T-helper 17 cell (primary cell): ENCODE data around the gene DISC1. TPM values are rescaled to one million over a fixed set of nuclear protein-coding genes. Genes with fewer than 3 reads are reported as not detected.

Source experiments
- ATAC-seq: fragments of 150-1000 bp; cut with Tn5 transposase; 2 replicates; pipeline ENCODE4 v1.10.0; 2021; ENCODE audit warnings: mild to moderate bottlenecking, moderate library complexity
- DNase-seq, 3 donors: peaks; one replicate each; pipeline versions ENCODE4 v3.0.0 to v3.0.0-alpha.2; 2020 to 2021
- H3K9me3 ChIP-seq: one replicate; pipeline ENCODE4 v1.7.0; 2013; ENCODE audit warnings: low read length, mild to moderate bottlenecking; ENCODE audit not compliant: control insufficient read depth, poor library complexity, severe bottlenecking
- H3K27ac Mint-ChIP-seq: one replicate; pipeline ENCODE4 v1.8.0; 2022; ENCODE audit warnings: mild to moderate bottlenecking, moderate library complexity, mixed read lengths
- H3K27me3 Mint-ChIP-seq: one replicate; pipeline ENCODE4 v1.8.0; 2022; ENCODE audit warnings: mixed read lengths
- H3K36me3 Mint-ChIP-seq: one replicate; pipeline ENCODE4 v1.8.0; 2022; ENCODE audit warnings: low read depth, mixed read lengths
- H3K4me1 Mint-ChIP-seq: one replicate; pipeline ENCODE4 v1.8.0; 2022; ENCODE audit warnings: mild to moderate bottlenecking, mixed read lengths
- H3K4me3 Mint-ChIP-seq: one replicate; pipeline ENCODE4 v1.8.0; 2022; ENCODE audit warnings: mild to moderate bottlenecking, moderate library complexity, mixed read lengths
- total RNA-seq, 4 donors: library from RNA in 2 of 4; stranded (reverse) in 2 of 4; gene quantifications; one replicate each; pipeline ENCODE4 v1.2.3 and lab custom pipeline; 2022 to 2026

DISC1 gene
- total RNA-seq, 2 donors from 2014 or later = 16.2 to 17.4 TPM

DNA sequence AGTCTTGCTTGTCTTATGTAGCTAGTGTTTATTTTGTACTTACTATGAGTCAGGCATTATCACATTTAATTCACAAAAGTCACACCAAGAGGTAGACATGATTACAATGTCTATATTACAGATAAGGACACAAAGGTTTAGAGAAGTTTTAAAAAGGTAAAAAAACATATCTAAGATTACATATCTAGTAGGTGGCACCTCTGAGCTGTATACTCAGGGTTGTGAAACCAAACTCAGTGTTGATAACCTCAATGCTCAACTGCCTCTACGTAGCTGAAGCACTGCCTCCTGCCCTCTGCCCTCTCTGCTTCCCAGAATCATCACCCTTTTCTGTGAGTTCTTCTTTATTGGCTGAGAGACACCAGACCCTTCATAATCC, 431.3 kb downstream of the DISC1 start:
- Mint-ChIP-seq H3K4me3 (no peak overlapping the region), H3K27ac (no peak overlapping the region), H3K4me1 (no peaks in the 10 kb centered on the region), H3K27me3 (peaks cover 5% of the 10 kb centered on the region), H3K36me3 (peaks cover 3% of the 10 kb centered on the region)
- ATAC-seq = no peak
- DNase-seq = no peak
- H3K9me3 ChIP-seq = no peaks in the 10 kb centered on the region

DNA sequence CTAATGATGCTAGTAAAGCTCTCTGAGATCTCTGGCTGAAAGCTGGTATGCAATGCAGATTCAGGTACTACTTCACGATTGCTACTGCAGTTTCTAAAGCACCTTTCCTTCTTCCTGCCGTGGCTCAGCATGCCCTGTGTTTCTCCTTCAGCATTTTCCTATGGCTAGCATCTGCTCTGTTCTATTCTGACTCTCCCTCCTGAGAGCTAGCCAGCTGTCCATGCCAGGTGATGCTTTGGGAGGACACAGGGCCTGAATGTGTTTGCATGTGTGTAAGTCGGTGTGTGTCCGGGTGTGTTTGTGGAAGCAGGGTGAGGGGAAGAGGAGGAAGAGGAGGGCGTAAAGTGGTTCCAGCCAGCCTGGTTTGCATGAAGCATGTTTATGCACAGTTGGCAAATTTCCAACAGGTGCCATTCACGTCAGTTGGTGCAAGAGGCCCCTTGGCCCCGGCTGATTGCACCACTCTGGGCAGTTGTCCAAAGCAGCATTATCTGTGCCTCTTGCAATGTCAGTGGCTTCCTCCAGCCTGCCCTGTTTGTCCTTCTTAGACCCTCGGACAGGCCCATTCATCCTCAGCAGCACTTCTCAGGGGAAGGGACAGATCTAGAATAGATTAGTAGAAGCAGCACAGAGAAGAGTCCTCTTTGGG, 433.3 kb downstream of the DISC1 start:
- ATAC-seq (no peak), DNase-seq (no peak)
- Mint-ChIP-seq H3K4me3 (no peak overlapping the region), H3K27me3 (peaks cover 7% of the 10 kb centered on the region), H3K4me1 (no peaks in the 10 kb centered on the region), H3K36me3 (peaks cover 3% of the 10 kb centered on the region), H3K27ac (no peak overlapping the region)
- H3K9me3 ChIP-seq = no peaks in the 10 kb centered on the region

DNA sequence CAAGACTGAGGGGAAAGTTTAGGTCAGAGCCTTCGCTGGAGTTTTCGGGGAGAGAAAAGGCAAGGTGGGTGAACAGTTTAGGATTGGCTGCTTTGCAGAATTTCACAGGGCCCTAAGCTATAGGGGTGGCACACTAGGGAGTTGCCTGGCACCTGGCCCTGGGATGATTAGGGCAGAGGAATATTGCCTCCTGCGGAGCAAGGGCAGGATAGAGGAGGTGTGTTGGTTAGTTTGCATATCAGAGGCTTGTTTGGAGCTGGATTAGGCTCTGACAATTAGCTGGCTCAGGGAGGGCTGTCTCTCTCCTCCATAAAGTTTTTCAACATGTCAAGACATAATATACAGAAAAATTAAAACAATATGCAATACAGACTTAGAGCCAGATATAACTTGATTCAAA, 436.4 kb downstream of the DISC1 start:
- no peaks in the 10 kb centered on the region for H3K9me3 ChIP-seq
- H3K36me3 Mint-ChIP-seq = peaks cover 3% of the 10 kb centered on the region
- no peak overlapping the region for H3K27ac Mint-ChIP-seq

DNA sequence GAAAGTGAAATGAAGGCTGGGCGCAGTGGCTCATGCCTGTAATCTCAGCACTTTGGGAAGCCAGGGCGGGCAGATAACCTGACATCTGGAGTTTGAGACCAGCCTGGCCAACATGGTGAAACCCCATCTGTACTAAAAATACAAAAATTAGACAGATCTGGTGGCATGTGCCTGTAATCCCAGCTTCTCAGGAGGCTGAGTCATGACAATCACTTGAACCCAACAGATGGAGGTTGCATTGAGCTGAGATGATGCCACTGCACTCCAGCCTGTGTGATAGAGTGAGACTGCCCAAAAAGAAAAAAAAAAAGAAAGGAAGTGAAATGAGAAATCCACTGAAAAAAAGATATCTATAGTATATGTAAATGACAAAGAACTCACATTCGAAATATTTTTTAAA, 439.9 kb downstream of the DISC1 start:
- Mint-ChIP-seq H3K27me3 (peaks cover 7% of the 10 kb centered on the region), H3K4me3 (no peak overlapping the region), H3K27ac (no peak overlapping the region), H3K4me1 (no peaks in the 10 kb centered on the region), H3K36me3 (peaks cover 3% of the 10 kb centered on the region)
- DNase-seq = no peak
- H3K9me3 ChIP-seq = no peaks in the 10 kb centered on the region
- ATAC-seq = no peak

More for the DNA sequence above, 436.4 kb downstream of the DISC1 start:
- no peaks in the 10 kb centered on the region for H3K4me1 Mint-ChIP-seq
- H3K4me3 Mint-ChIP-seq = no peak overlapping the region
- DNase-seq (no peak), ATAC-seq (no peak)
- peaks cover 7% of the 10 kb centered on the region for H3K27me3 Mint-ChIP-seq

DNA sequence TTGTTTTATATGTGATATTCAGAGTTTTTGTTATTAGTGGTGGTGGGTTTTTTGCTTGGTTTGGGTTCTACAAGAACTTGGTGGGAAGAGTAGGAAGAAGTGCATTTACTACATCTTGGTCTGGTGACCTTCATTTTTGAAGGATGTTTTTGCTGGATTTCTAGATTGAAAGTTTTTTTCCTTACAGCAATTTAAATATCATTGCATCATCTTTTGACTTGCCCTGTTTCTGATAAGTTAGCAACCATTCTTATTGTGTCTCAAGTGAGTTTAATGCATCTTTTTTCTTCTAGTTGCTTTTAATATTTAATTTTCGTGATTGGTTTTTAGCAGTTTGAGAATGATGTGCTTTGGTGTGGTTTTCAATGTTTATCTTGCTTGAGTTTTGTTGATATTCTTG, 447.7 kb downstream of the DISC1 start:
- ATAC-seq (no peak), DNase-seq (no peak)
- Mint-ChIP-seq H3K4me1 (no peaks in the 10 kb centered on the region), H3K36me3 (peaks cover 3% of the 10 kb centered on the region), H3K4me3 (no peak overlapping the region), H3K27ac (no peak overlapping the region), H3K27me3 (peaks cover 7% of the 10 kb centered on the region)
- H3K9me3 ChIP-seq = no peaks in the 10 kb centered on the region

DNA sequence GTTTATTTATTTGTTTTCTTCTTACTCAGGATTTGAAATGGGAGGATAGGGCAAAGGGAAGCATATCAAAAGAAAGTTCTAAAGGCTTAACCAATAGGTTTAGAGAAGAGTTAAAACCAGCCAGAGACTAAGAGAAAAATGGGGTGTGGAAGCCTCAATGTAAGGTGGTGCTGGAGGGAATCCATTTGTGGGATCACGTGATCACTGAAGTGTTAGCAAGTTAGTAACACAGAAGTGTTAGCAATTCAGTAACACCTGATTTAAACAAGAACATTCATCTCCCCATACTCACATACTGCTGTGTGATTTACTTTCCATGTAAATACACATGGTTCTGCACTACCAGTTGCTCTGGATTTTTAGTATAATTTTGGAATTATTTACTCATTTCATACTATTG, 451.2 kb downstream of the DISC1 start:
- ATAC-seq = no peak
- no peak for DNase-seq
- no peaks in the 10 kb centered on the region for H3K4me1 Mint-ChIP-seq
- H3K27ac Mint-ChIP-seq = no peak overlapping the region
- no peaks in the 10 kb centered on the region for H3K9me3 ChIP-seq
- peaks cover 2% of the 10 kb centered on the region for H3K36me3 Mint-ChIP-seq
- no peak overlapping the region for H3K4me3 Mint-ChIP-seq
- peaks cover 7% of the 10 kb centered on the region for H3K27me3 Mint-ChIP-seq

DNA sequence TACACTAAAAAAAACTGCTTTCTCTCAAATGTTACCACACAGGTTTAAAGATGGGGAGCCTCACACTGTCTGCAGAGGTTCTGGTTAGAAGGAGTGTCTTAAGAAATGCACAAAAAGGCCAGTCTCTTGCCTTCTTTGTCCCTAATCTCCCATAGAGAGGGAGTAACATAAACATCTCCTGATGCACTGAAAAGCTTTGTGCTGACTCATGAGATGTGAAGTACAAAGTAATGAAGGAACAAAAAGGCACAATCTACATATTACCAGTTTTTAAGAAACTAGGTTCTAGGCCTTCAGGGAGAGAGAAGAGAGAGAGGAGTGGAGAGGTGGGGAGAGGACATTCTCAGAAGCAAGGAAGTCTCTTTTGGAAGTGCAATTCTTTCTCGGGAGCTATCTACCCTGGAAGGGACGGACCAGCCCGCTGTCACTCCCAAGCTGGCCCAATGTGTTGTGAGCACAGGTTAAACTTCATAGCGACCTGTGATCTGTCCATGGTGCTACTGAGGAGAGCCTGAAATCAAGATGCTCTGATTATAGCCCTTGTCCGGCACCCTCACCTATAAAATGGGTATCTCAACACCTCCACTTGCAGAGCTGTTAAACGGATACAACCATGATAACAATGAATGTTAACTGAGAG, 458.1 kb downstream of the DISC1 start:
- Mint-ChIP-seq H3K27me3 (no peaks in the 10 kb centered on the region), H3K4me3 (no peak overlapping the region), H3K4me1 (no peaks in the 10 kb centered on the region), H3K36me3 (no peaks in the 10 kb centered on the region), H3K27ac (no peak overlapping the region)
- H3K9me3 ChIP-seq = no peaks in the 10 kb centered on the region
- ATAC-seq (no peak), DNase-seq (no peak)

DNA sequence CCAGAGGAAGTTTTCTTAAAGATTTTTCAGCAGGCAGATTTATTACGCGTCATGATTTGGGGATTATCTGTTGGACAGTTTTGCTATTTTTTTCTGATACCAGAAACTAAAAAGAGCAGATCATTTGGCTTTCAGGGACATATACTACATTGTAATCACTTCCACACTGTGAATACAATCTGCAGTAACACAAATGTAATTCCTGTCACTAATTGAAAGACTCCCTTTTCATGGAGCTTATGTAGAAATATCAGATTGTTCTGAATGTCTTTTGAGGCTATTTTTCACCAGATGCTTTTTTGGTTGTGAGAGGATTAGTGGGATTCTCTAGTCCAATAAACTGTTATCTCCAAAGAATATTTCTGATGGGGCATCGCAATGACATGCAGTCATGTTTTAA, 464.2 kb downstream of the DISC1 start:
- peaks cover 2% of the 10 kb centered on the region for H3K36me3 Mint-ChIP-seq

More for the DNA sequence above, 464.2 kb downstream of the DISC1 start:
- H3K9me3 ChIP-seq = no peaks in the 10 kb centered on the region
- no peak for ATAC-seq
- DNase-seq = no peak
- Mint-ChIP-seq H3K4me3 (no peak overlapping the region), H3K4me1 (no peaks in the 10 kb centered on the region), H3K27me3 (peaks cover 7% of the 10 kb centered on the region), H3K27ac (no peak overlapping the region)

Other genes with a start within 250 kb of the DISC1 start
- 10 to 100 TPM; 13.5 to 17.2 TPM for gene EGLN1, start 204.5 kb upstream of the DISC1 start, total RNA-seq
- 10 to 100 TPM; 25.5 to 26.8 TPM for gene TSNAX, start 98.1 kb upstream of the DISC1 start, total RNA-seq